Liver (tissue), 9 donors: ENCODE measurements around the gene AJUBA. TPM values are rescaled to one million over a fixed set of nuclear protein-coding genes. Genes with fewer than 3 reads are reported as not detected.

Experiments
- DNase-seq: peaks from one replicate; pipeline ENCODE4 v3.0.0-alpha.2; 2017; ENCODE audit warnings: low spot score
- H3K27ac ChIP-seq, 2 donors: one replicate each; pipeline ENCODE4 v1.7.0; 2013; ENCODE audit warnings: inconsistent platforms in 2 of 2, low read length in 2 of 2, control low read depth in 1 of 2, low read depth in 1 of 2, mild to moderate bottlenecking in 1 of 2
- H3K27me3 ChIP-seq, 4 donors: one replicate each; pipeline versions ENCODE4 v1.6.1 to v1.7.0; 2013; ENCODE audit warnings: low read length in 3 of 4, inconsistent platforms in 1 of 4, mild to moderate bottlenecking in 1 of 4, moderate library complexity in 1 of 4; ENCODE audit not compliant: control insufficient read depth in 4 of 4, insufficient read depth in 4 of 4
- H3K36me3 ChIP-seq, 4 donors: one replicate each; pipeline versions ENCODE4 v1.6.1 to v1.7.0; 2013; ENCODE audit warnings: low read length in 3 of 4, mild to moderate bottlenecking in 3 of 4, low read depth in 1 of 4, moderate library complexity in 1 of 4; ENCODE audit not compliant: control insufficient read depth in 4 of 4, insufficient read depth in 3 of 4
- H3K4me1 ChIP-seq, 4 donors: one replicate each; pipeline versions ENCODE4 v1.6.1 to v1.7.0; 2013; ENCODE audit warnings: low read length in 3 of 4, mild to moderate bottlenecking in 3 of 4, moderate library complexity in 1 of 4; ENCODE audit not compliant: control insufficient read depth in 4 of 4, insufficient read depth in 4 of 4
- H3K4me3 ChIP-seq, 3 donors: one replicate each; pipeline versions ENCODE4 v1.6.1 to v1.7.0; 2013; ENCODE audit warnings: low read length in 3 of 3, control low read depth in 1 of 3, low read depth in 1 of 3, mild to moderate bottlenecking in 1 of 3
- H3K9ac ChIP-seq, 2 donors: one replicate each; pipeline ENCODE4 v1.7.0; 2013; ENCODE audit warnings: low read length in 2 of 2, mild to moderate bottlenecking in 2 of 2, moderate library complexity in 2 of 2, control low read depth in 1 of 2, low read depth in 1 of 2
- H3K9me3 ChIP-seq, 4 donors: one replicate each; pipeline versions ENCODE4 v1.6.1 to v1.7.0; 2013; ENCODE audit warnings: low read length in 3 of 4; ENCODE audit not compliant: control insufficient read depth in 4 of 4
- ATF3 ChIP-seq: IDR thresholded peaks from 2 replicates; pipeline ENCODE4 v1.6.1; 2016; ENCODE audit warnings: antibody characterized with exemption
- CTCF ChIP-seq: fragments of 150-350 bp; IDR thresholded peaks from 2 replicates; pipeline ENCODE4 v1.5.1; 2017; ENCODE audit warnings: improper control_type of control experiment, low read depth, low read length; ENCODE audit not compliant: missing input control
- EGR1 ChIP-seq, 2 donors: IDR thresholded peaks; 2 replicates each; pipeline ENCODE4 v1.6.1; 2016 to 2018; ENCODE audit warnings: antibody characterized with exemption in 2 of 2, low read depth in 2 of 2
- FOXA1 ChIP-seq: IDR thresholded peaks from 2 replicates; pipeline ENCODE4 v1.6.1; 2016; ENCODE audit warnings: antibody characterized with exemption
- FOXA2 ChIP-seq: IDR thresholded peaks from 2 replicates; pipeline ENCODE4 v1.6.1; 2016; ENCODE audit warnings: antibody characterized with exemption
- GABPA ChIP-seq, 2 donors: IDR thresholded peaks in 1 of 2; conservative IDR thresholded peaks in 1 of 2; 2 replicates each; pipeline ENCODE4 v1.6.1; 2016; ENCODE audit warnings: antibody characterized with exemption in 2 of 2, mild to moderate bottlenecking in 1 of 2, moderate library complexity in 1 of 2
- HNF4A ChIP-seq, 2 donors: conservative IDR thresholded peaks; 2 replicates each; pipeline ENCODE4 v1.6.1; 2016; ENCODE audit warnings: antibody characterized with exemption in 2 of 2, mild to moderate bottlenecking in 2 of 2
- HNF4G ChIP-seq: IDR thresholded peaks from 2 replicates; pipeline ENCODE4 v1.6.1; 2016; ENCODE audit warnings: antibody characterized with exemption
- JUND ChIP-seq, 2 donors: IDR thresholded peaks; 2 replicates each; pipeline ENCODE4 v1.6.1; 2016; ENCODE audit warnings: antibody characterized with exemption in 2 of 2
- MAX ChIP-seq: IDR thresholded peaks from 2 replicates; pipeline ENCODE4 v1.6.1; 2016; ENCODE audit warnings: antibody characterized with exemption
- NR2F2 ChIP-seq: IDR thresholded peaks from 2 replicates; pipeline ENCODE4 v1.6.1; 2016; ENCODE audit warnings: antibody characterized with exemption
- RAD21 ChIP-seq, 2 donors: IDR thresholded peaks; 2 replicates each; pipeline ENCODE4 v1.6.1; 2016; ENCODE audit warnings: antibody characterized with exemption in 2 of 2, mild to moderate bottlenecking in 2 of 2
- REST ChIP-seq: IDR thresholded peaks from 2 replicates; pipeline ENCODE4 v1.6.1; 2016; ENCODE audit warnings: antibody characterized with exemption, mild to moderate bottlenecking
- RXRA ChIP-seq, 2 donors: IDR thresholded peaks; 2 replicates each; pipeline ENCODE4 v1.6.1; 2017 to 2018; ENCODE audit warnings: antibody characterized with exemption in 2 of 2, mild to moderate bottlenecking in 1 of 2
- SP1 ChIP-seq: IDR thresholded peaks from 2 replicates; pipeline ENCODE4 v1.6.1; 2018; ENCODE audit warnings: antibody characterized with exemption, mild to moderate bottlenecking
- TAF1 ChIP-seq: conservative IDR thresholded peaks from 2 replicates; pipeline ENCODE4 v1.6.1; 2016; ENCODE audit warnings: antibody characterized with exemption, mild to moderate bottlenecking
- YY1 ChIP-seq: IDR thresholded peaks from 2 replicates; pipeline ENCODE4 v1.6.1; 2016; ENCODE audit warnings: antibody characterized with exemption, mild to moderate bottlenecking
- ZBTB33 ChIP-seq: IDR thresholded peaks from 2 replicates; pipeline ENCODE4 v1.6.1; 2016; ENCODE audit warnings: antibody characterized with exemption
- WGBS: extraction: QIAGEN DNeasy Blood & Tissue Kit; methylation state at CpG from one replicate; pipeline ENCODE4 v1.1.7; 2013; 5-methylcytosine and 5-hydroxymethylcytosine counted together
- polyA plus RNA-seq, 2 donors: library from polyadenylated mRNA; stranded (reverse) in 1 of 2; unstranded in 1 of 2; fragments of 200-250 nt in 1 of 2; fragments of >200 nt in 1 of 2; fragmentation: Nextera tagmentation in 1 of 2; extraction: Ambion mirVana in 1 of 2; gene quantifications; one replicate each; pipeline versions ENCODE4 v1.2.1 to v1.2.3, GENCODE V29; 2013 to 2015
- total RNA-seq, 2 donors: library from RNA; depleted of rRNA; stranded (reverse); fragments of >200 nt; gene quantifications; one replicate each; pipeline ENCODE4 v1.2.3, GENCODE V29; 2014
- donor health status: healthy.
- donor health status: healthy.
- donor health status: healthy.
- donor health status: healthy.
- donor health status: healthy.

Gene AJUBA
- total and polyA plus RNA-seq, 4 donors, result 15.5 to 34.9 (median 19.6) TPM

GRCh38 chr14:22932146-22932545, 50.2 kb downstream of the AJUBA start:
- no peak for DNase-seq
- peaks cover 0 to 22% (median 13%) of the 10 kb centered on the region in 4 donors for H3K4me1 ChIP-seq
- WGBS, result 95% methylated on average over 3 of the region's 3 CpGs
- TF ChIP-seq YY1 (no peak), NR2F2 (no peak), EGR1 (IDR thresholded peaks at IDR 0.05; ENCODE audit: low read depth in 2 of 2) (no peak), TAF1 (no peak), ZBTB33 (no peak), ATF3 (no peak), RAD21 (IDR thresholded peaks at IDR 0.05) (no peak), FOXA1 (no peak), MAX (no peak), CTCF (no peak), HNF4G (no peak), JUND (IDR thresholded peaks at IDR 0.05) (no peak), FOXA2 (no peak), SP1 (no peak), HNF4A (conservative IDR thresholded peaks at IDR 0.05) (no peak), REST (no peak), GABPA (IDR thresholded peaks at IDR 0.05 in 1 of 2, conservative IDR thresholded peaks at IDR 0.05 in 1 of 2) (no peak), RXRA (IDR thresholded peaks at IDR 0.05) (no peak)
- no peak overlapping the region for H3K4me3 ChIP-seq
- H3K27ac ChIP-seq, result no peak overlapping the region
- H3K27me3 ChIP-seq, result no peaks in the 10 kb centered on the region
- no peaks in the 10 kb centered on the region for H3K9me3 ChIP-seq
- H3K36me3 ChIP-seq, result no peaks in the 10 kb centered on the region
- no peak overlapping the region for H3K9ac ChIP-seq
